Fibroblast of skin of left quadriceps (primary cell): Measurements from ENCODE around the gene RBPJ.

Experiments
- DNase-seq, 2 experiments: peaks; one replicate each; pipeline ENCODE4 v3.0.0-alpha.2; 2013; ENCODE audit warnings: low read depth in 2 of 2

The RBPJ gene

DNA sequence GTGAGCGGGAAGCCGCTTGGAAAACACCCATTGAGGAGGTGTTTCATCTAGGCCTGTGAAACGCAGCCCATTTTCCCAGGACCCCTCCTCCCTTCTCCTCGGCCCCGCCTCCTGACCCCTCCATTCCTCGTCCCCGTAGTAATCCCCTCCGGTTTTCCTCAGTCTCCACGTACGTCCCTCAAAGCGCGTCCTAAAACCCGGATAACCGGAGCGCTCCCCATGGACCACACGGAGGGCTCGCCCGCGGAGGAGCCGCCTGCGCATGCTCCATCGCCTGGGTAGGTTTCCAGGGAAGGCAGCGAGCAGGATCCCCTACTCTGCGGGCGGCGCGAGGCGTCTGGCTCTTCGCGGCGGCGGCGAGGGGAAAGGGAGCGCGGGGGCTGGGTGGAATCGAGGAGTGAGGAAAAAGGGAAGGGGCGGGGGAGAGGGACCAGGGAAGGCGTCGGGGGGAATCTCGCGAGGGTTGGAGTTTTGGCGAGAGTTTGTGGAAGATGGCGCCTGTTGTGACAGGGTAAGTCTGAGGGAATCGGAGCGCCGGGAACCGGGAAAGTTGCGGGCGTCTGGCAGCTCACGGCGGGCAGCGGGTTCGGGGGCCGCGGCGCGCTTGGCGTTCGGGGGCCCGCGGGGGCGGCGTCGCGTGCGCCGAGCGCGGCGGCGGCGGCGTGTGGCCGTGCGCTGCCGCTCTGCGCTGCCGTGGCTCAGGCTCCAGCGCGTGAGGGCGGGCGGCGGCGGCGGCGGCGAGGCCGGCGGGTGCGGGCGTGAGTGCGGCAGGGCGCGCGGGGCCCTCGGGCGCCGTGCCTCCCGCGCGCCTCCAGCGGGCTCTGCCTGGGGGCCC lies at the start of gene RBPJ:
RBPJ (plus strand) TSS at position 477 of the 835 bp plus-strand sequence; CDS start at position 492, 15 bp downstream.
- DNase-seq, result peak; percentile 98

DNA sequence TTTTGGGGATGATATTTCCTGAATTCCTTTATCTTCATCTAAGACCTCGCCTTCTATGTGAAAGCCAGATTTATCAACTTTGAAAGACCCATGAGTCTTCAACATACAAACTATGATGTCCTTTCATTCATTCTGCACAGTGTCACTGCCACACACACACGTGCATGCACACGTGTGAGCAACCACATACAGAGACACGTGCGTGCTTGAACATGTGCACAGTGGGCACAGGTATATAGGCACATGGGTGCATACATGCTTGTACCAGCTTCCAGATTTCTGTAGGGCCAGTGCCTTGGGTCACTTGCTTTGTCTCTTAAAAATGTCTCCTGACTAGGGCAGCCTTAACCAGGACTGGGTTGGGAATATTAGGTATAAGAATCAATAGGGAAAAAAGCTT lies 49.1 kb upstream of the RBPJ start:
- no peak for DNase-seq

DNA sequence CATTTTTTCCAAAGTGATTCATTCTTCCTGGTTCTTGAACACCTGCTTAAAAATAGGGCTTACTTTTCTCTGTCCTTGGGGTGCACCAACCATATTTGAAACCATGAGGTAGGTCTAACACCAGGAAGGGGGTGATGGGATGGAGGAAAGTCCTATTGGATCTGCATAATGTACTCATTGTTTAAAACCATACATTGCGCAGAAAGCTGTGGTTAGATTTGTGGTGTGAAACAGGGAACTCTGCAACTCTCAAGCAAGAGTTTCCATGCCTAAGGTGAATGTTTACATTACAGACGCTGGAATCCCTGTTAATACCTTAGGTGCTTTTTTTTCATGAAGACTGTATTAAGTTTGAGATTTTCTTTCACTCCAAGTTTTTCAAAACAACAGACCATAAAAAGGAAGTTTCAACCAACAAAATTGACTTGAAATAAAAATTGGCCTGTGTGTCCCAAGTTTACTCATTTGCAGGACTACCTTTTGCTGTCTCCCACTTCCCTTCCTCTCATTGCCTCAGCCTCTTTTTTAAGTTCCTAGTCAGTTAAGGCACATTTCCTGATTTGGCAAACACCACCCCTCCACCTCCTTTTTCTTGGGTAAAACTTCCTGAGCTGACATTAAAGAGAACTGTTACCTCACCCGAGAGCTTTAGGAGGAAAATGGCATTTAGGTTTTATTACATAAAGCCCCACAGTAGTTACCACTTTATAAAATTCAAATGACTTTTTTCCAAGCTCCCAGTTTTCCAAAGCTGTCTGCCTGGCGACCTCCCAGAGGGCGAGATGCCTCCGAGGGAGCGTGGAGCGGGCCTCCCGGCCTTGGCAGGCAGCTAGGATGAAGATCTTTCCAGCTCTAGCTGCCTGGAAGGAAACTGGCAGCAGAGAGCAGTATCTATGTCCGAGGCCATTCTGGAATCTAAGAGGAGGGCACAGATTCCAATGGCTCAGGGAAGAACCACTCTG lies 47.9 kb upstream of the RBPJ start:
- no peak for DNase-seq

DNA sequence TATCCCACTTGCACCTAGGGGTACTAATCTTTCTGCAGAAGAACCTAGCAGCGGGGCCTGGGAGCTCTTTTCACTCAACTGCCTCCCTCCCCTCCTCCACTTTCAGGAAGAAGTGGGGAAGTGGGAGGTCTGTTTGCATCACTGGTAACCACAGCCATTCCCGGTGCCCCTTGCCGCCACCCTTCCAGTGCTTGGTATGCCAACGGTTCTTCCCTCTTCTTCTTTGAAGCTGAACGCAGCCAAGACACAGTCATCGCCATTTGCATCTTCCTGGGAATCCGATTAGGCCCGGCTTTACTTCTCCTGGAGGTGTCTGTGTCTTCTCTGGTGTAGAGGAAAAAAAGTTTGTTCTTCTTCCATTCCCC lies 47.2 kb upstream of the RBPJ start:
- DNase-seq, result no peak

DNA sequence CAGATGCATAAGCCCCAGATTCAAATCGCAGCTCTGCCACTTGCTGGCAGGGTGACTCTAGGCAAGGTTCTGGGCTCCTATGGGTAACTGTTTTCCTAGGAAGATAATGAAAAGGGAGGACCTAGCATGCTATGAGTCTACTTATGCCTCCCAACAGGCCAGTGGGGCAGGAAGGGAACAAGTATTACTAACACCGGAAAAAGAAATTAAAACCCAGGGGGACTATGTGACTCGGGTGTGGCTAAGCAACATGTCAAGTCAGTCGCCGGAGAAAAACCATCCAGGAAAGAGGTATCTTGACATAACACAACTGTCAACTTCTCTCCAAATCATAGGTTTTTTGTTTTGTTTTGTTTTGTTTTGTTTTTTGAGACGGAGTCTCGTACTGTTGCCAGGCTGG lies 45.5 kb upstream of the RBPJ start:
- DNase-seq, result no peak

DNA sequence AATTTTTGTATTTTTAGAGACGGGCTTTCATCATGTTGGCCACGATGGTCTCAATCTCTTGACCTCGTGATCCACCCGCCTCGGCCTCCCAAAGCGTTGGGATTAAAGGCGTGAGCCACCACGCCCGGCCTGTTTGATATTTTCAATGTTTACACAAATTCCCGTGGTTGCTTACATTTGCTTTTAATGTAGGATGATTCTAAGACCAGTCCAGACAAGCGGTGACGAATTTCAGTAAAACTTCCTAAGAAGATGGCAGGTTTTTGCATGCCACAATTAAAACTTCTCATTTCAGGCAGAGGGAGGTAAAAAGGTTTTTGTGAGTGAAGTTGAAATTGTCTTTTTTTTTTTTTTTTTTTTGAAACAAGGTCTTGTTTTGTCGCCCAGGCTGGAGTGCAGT lies 41.4 kb upstream of the RBPJ start:
- no peak for DNase-seq

DNA sequence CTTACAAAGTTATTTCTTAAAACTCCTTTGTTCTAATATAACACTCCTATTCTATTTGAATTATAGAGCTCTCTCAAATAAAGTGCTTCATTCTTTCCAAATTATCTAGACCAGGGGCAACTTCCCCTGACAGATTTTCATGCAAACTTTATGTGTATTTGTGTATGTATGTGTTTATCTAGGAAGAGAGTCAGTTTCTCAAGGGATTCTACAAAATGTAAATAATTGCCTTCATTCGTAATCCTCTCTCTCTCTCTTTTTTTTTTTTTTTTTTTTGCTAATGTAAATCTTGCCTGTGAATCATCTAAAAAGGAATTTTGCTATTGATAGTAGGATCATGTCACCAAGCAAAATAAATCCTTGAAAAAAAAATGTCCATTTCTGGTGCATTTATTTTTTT lies 38.9 kb upstream of the RBPJ start:
- DNase-seq, result no peak

DNA sequence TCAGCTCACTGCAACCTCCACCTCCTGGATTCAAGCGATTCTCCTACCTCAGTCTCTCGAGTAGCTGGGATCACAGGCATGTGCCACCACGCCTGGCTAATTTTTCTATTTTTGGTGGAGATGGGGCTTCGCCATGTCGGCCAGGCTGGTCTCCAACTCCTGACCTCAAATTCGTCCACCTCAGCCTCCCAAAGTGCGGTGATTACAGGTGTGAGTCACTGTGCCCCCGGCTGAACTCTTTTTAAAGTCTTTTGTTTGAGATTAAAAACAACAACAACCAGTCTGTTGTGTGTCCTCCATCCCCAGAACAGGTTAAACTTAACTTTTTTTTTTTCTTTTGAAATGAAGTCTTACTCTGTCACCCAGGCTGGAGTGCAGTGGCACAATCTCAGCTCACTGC lies 36.3 kb upstream of the RBPJ start:
- no peak for DNase-seq

DNA sequence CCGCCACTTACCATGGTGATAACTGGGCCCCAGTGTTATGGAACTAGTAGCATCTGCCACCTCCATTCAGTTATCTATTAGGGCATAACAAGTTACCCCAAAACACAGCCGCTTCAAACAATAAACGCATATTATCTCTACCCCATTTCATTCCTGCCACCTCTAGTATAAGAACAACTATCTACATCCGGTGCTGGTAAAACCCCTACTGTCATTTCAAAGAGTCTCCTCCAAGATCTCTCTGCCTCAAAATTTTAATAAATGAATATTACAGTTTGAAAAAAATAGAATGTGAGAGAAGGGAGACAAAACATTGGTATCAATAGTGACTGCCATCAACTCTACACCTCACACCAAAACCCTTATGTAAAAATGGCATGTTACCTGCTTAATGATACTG lies 35.5 kb upstream of the RBPJ start:
- no peak for DNase-seq

DNA sequence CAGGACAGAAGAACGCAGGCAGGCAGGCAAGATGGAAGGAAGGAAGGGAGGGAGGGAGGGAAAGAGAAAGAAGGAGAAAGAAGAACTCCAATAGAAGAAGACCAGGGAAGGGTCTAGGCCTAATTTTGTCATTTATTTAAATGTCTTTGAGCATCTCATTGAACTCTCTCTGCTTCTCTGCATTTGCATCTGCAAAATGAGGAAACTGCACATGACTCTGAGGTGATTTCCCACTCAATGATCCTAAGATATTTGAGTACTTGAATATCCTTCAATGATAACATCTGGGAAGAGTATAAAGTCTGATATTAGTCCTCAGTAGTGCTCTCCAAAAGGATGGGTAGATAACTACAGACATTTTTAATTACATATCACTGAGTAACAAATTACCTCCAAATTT lies 33.1 kb upstream of the RBPJ start:
- no peak for DNase-seq

DNA sequence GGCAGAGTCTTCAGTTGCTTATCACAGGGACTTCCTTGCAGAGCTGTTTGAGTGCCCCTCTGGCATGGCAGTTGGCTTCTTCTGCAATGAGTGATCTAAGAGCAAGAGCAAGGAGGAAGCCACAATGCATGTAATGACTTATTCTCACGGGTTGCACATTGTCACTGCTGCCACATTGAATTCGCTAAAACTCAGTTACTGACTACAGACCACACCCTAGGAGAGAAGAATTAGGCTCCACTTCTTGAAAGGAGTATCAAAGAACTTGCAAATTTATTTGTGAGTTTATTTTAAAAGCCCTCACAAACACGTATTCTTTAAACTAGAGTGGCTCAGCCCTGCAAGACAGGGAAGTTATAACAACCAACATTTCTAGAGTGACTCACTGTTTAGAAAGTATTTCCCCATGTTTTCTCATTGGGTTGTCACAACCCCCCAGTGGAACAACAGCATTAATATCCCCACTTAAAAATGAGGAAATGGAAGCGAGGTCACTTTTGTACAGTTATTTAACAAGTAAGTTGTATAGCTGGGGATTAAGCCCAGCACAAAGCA lies 32.4 kb upstream of the RBPJ start:
- peak in 1 of 2 experiments; percentile 25 for DNase-seq

DNA sequence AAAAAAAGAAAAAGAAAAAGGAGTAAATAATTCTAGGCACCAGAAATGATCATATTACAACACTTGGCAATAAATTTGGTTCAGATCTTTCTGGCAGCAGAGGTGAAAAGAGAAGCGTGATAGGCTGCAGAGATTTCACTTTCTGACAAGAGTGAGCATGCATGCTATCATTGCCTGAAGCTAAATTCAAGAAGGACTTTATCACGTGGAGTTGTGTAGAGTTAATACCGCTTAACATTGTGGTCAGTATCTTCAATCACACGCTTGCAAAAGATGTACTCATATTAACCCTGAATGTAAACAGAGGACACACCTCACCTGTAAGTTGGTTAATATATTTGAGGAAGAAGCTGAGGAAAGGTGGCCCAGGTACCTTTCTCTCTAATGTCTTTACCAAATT lies 31.4 kb upstream of the RBPJ start:
- DNase-seq, result no peak

DNA sequence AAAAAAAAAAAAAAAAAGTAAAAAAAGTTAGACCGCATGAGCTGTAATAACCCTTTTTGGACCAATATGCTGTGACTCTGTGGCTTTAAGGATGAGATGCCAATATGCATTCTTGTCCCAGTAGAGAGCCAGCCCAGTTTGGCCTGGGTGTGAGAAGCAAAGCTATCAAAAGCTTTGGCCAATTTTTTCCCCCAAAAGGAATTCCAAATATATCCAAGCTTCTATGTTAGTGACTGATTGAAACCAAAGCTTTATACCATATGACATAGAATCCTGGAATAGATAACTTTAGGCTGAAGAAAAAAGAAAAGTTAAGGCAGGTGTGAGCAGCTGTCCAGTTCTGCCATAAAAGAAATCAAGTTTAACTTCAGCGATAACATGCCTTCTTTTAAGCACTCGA lies 30.5 kb upstream of the RBPJ start:
- DNase-seq, result no peak

DNA sequence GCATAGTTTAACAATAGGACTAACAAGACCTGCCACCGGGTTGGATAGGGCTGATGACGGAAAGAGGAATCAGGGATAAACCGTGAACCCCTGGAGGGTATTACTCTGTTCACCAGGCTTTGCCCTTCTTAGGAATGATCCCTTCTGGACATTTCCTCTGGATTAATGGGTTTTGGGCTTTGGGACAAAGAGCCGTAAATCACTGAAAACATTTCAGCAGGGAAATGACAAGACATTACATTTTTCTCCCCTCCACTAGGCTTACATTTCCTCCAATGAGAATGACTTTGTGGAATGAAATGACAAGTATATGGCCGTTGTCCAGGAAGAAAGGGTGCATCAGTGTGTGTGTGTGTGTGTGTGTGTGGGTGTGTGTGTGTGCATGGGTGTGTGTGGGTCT lies 25.9 kb upstream of the RBPJ start:
- DNase-seq, result no peak

DNA sequence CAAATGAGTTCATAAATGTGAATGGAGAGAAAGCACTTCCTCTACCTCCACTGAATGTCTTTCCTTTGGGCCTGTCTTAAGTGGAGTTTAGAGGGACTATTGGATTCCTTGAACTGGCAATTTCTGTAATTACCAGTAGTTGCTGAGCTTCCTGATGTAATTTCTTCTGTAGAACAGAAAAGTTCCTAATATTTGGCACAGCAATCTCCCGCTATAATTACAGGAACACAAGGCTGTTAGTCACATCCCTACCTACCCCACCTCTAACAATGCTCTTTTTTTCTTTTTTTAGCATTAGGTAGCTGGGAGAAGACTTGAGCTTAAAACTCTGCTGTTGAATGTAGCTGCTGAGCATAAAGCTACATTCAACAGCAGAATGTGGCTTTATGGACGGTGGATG lies 24.8 kb upstream of the RBPJ start:
- DNase-seq, result no peak

DNA sequence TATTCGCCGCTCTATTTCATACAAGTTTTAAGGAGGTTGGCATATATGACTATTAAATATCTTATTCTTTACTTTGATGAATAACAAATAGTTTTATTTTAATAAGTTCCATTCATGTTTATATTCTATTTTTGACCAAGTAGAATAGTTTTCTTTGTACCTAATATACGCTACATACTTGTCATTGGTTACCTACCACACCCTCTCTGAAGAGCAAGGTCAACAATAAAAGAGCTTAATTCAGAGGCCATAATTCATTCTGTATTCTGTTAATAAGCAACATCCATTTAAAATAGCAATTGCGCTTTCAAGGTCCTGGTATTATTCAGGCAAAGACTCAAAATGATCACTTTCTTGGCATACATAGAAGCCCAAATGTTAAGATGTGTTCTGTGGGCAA lies 24.3 kb upstream of the RBPJ start:
- DNase-seq, result no peak

DNA sequence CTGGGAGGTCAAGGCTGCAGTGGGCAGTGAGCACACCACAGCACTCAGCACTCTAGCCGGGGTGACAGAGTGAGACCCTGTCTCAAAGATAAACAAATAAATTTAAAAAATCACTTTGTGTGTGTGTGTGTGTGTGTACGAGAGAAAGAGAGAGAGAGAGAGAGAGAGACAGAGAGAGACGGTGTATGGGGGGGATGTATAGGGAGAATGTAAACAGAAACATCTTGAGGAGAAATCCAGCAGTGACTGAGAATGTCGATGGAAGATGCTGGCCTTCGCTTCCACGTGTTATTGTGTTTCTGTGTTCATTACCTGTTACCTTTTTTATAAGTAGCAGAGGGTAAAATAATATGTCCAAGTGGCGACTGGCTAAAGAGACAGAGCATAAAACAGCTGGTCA lies 23.6 kb upstream of the RBPJ start:
- no peak for DNase-seq

DNA sequence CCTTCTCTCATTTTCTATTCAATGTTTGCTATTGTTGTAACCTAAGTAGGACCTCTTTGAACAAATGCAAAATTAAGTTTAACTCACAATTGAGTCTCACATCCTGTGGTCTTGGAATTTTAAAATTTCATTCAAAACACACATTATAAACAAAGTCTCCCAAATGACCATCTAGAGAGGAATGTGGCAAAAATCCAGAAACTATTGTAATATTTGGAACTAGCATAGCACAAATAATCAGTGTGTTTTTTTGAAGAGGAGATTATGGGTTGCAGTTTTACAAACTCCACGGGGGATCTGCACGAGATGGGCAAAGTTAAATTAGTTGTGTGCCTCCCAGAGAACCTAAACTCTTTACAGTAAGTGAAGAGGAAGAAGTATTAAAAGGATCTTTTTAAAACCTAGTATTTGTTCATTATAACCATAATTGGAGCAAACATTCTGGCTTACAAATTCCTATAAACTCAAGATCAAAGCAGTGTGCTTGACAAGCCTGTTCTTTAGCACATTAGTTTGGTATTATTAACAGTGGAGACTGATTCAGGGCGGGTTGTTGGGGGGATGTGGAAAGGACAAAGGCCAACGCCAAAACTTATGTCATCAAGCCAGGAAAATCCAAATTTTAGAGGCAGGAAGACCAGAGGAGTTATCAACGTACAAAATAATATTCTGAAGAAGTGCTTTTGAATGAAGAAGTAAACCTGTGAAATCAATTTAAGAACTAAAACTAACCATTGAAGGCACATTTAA lies 22.4 kb upstream of the RBPJ start:
- DNase-seq, result peak; percentile 47 to 57

DNA sequence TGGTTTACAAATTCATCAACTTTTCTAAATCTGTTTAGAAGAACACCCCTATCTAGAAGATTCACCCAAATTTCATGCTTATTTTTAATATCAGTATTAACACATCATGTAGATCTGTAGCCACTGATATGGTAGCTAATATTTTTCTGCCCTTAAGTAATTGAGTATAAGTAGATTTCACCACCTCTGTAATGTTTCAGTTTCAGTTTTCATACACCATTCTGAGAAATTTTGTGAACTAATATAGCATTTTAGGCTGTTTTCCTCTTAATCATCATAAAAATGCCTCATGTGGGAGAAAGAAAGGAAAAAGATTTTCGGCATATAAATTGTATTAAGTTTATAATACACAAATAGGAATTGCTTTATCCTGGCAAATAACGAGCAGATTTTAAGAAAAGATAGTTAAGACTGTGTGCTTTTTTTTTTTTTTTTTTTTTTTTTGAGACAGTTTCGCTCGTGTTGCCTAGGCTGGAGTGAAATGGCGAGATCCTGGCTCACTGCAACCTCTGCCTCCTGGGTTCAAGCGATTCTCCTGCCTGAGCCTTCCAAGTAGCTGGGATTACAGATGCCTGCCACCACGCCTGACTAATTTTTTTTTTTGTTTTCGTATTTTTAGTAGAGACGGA lies 21.4 kb upstream of the RBPJ start:
- no peak for DNase-seq

DNA sequence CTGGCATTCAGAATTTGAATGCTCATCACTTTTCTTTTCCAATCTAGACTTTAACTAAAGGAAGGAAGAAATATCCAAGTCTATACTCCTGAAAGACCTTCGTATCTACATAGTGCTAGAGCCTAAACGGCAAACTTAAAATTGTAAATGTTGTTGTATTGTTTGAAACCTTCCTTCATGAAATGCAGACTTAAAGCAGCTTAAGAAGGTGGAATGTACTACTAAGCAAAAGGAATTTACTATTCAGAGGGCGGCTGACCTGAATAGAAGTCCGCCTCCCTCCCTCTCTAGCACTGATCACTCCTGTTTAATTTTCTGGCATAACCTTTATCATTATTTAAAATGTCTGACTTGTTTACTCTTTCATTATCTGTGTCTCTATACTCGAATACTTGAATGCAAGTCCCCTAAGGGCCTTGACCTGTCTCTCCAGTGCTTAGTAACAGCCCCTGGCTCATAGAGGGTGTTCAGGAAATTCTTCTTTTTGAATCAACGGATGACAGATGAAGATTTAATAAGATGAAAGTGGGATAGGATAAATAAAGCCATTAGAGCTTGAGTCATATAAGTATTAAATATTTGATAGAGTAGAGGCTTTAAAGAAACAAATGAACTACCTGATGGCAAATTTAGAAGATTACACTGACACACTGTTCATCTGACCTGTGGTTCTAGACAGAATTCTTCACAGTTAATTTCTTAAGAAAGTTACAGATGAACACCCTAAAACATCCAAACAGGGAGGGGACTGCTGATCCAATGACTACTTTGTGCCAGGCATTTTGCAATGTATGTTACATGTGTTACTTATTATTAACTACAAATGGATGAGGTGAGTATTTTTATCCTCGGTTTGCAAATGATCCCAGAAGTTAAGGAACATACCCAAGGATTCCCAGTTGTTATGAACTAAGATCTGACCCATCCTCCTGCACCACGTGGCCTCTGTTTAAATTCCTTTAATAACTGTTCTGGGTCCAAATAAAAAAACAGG lies 20.2 kb upstream of the RBPJ start:
- no peak for DNase-seq
